Measurements from ENCODE around the gene MGAT3. TPM values are rescaled to one million over a fixed set of nuclear protein-coding genes. Genes with fewer than 3 reads are reported as not detected.

Gene MGAT3
- polyA plus RNA-seq, 1 of the 3 experiments (the other 2 are of a cell fraction) = 0.16 TPM

DNA sequence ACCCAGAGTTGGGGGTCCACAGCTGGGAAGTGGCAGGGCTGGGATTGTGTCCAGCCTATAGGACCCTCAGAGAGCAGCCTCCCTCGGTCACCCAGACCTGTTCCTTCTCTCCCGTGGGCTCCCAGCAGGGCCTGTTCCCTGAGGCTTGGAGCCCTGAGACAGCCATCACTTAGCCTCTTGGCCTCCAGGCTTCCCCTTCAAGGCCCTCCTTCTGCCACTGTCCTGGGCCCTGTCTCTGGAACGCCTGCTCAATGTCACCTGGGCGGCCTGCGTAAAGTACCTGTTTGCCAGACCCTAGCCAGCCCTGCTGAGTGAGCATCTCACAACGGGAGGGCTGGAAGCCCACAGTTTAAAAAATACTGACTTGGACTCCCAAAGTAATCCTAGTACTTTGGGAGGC, 6.5 kb downstream of the MGAT3 start (continued):
- TF ChIP-seq, protein P1, sequence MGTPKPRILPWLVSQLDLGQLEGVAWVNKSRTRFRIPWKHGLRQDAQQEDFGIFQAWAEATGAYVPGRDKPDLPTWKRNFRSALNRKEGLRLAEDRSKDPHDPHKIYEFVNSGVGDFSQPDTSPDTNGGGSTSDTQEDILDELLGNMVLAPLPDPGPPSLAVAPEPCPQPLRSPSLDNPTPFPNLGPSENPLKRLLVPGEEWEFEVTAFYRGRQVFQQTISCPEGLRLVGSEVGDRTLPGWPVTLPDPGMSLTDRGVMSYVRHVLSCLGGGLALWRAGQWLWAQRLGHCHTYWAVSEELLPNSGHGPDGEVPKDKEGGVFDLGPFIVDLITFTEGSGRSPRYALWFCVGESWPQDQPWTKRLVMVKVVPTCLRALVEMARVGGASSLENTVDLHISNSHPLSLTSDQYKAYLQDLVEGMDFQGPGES (IDR thresholded peaks at IDR 0.05; ENCODE audit: low read depth, low read length) = no peak
- TF ChIP-seq TAF1 (IDR thresholded peaks at IDR 0.05; ENCODE audit: borderline replicate concordance, low read depth, low read length) = no peak
- no peak for TF ChIP-seq FOSL2 (IDR thresholded peaks at IDR 0.05; ENCODE audit: borderline replicate concordance, low read depth)
- TF ChIP-seq YY1 (IDR thresholded peaks at IDR 0.05; ENCODE audit: low read depth) = no peak

DNA sequence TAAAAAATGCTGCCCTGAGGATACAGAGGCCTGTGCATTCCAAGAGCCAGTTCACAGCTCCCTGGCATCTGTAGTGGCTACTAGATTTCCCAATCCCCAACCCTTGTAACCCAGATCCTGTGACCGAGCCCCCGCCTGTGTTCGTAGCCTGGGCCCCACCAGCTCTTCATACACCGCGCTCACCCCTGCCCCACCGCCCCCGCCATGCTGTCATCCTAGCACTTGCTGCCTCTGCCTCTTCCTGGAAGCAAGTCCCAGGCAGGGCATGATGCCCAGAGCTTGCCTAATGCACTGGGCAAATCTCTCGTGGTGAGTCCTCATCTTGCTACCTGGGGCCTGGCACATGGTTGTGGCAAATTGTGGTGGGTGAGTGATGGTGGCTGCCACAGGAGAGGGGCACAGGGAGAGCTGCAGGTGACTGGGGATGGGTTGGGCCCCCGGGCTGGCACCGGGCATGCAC, 7.1 kb downstream of the MGAT3 start:
- H3K9me3 ChIP-seq = no peaks in the 10 kb centered on the region
- H3K27ac ChIP-seq (ENCODE audit: low read depth in 2 of 2, low read length in 1 of 2) = no peak overlapping the region; a peak in 1 of 4 replicates
- ChIA-PET CTCF (interaction anchor here (0.7 to 1.3 kb wide), 2 partner anchors 17 to 51 kb away, joined by 3 read pairs; no protein-coding TSS in a partner anchor), POLR2A (no interaction called here)
- no peaks in the 10 kb centered on the region for H3K27me3 ChIP-seq (ENCODE audit: insufficient read depth)
- no peaks in the 10 kb centered on the region for H4K20me1 ChIP-seq (ENCODE audit: insufficient read depth)
- no peaks in the 10 kb centered on the region for H3F3A ChIP-seq (replicated peaks; ENCODE audit: insufficient read depth)
- H3K79me2 ChIP-seq (ENCODE audit: insufficient read depth) = no peaks in the 10 kb centered on the region
- H2AFZ ChIP-seq (ENCODE audit: low read depth) = no peak overlapping the region
- H3K4me1 ChIP-seq (ENCODE audit: control insufficient read depth in 1 of 2, insufficient read depth in 2 of 2, low read depth in 1 of 2, low read length in 1 of 2) = peaks cover 0 to 19% of the 10 kb centered on the region in 2 experiments; a peak in 1 of 4 replicates
- no peaks in the 10 kb centered on the region for H3K36me3 ChIP-seq (replicated peaks in 1 of 2; ENCODE audit: control insufficient read depth in 1 of 2, insufficient read depth in 2 of 2, low read length in 1 of 2)
- no peak for TF ChIP-seq GABPA (IDR thresholded peaks at IDR 0.05; ENCODE audit: low read depth)
- TF ChIP-seq, protein P2, sequence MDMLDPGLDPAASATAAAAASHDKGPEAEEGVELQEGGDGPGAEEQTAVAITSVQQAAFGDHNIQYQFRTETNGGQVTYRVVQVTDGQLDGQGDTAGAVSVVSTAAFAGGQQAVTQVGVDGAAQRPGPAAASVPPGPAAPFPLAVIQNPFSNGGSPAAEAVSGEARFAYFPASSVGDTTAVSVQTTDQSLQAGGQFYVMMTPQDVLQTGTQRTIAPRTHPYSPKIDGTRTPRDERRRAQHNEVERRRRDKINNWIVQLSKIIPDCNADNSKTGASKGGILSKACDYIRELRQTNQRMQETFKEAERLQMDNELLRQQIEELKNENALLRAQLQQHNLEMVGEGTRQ (IDR thresholded peaks at IDR 0.05; ENCODE audit: borderline replicate concordance, low read depth, low read length) = no peak
- TF ChIP-seq, protein P3, sequence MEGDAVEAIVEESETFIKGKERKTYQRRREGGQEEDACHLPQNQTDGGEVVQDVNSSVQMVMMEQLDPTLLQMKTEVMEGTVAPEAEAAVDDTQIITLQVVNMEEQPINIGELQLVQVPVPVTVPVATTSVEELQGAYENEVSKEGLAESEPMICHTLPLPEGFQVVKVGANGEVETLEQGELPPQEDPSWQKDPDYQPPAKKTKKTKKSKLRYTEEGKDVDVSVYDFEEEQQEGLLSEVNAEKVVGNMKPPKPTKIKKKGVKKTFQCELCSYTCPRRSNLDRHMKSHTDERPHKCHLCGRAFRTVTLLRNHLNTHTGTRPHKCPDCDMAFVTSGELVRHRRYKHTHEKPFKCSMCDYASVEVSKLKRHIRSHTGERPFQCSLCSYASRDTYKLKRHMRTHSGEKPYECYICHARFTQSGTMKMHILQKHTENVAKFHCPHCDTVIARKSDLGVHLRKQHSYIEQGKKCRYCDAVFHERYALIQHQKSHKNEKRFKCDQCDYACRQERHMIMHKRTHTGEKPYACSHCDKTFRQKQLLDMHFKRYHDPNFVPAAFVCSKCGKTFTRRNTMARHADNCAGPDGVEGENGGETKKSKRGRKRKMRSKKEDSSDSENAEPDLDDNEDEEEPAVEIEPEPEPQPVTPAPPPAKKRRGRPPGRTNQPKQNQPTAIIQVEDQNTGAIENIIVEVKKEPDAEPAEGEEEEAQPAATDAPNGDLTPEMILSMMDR (IDR thresholded peaks at IDR 0.05) = no peak
- TF ChIP-seq SMC3 (IDR thresholded peaks at IDR 0.05; ENCODE audit: low read depth, low read length) = no peak
- TF ChIP-seq RAD21 (IDR thresholded peaks at IDR 0.05; ENCODE audit: low read length) = no peak
- no peak for TF ChIP-seq EZH2phosphoT487 (IDR thresholded peaks at IDR 0.05; ENCODE audit: borderline replicate concordance, low read depth)
- no peak for TF ChIP-seq JUND (IDR thresholded peaks at IDR 0.05)
- TF ChIP-seq, protein P4, sequence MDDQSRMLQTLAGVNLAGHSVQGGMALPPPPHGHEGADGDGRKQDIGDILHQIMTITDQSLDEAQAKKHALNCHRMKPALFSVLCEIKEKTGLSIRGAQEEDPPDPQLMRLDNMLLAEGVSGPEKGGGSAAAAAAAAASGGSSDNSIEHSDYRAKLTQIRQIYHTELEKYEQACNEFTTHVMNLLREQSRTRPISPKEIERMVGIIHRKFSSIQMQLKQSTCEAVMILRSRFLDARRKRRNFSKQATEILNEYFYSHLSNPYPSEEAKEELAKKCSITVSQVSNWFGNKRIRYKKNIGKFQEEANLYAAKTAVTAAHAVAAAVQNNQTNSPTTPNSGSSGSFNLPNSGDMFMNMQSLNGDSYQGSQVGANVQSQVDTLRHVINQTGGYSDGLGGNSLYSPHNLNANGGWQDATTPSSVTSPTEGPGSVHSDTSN (IDR thresholded peaks at IDR 0.05) = no peak
- no peak for TF ChIP-seq FOXJ3 (CRISPR knock-in tag; IDR thresholded peaks at IDR 0.05)
- no peak for TF ChIP-seq POLR2AphosphoS5 (IDR thresholded peaks at IDR 0.05; ENCODE audit: low read depth, low read length)
- no peak for TF ChIP-seq CHD2 (IDR thresholded peaks at IDR 0.05; ENCODE audit: low read length, partially characterized antibody)
- no peak for TF ChIP-seq NRF1 (IDR thresholded peaks at IDR 0.05; ENCODE audit: low read depth, low read length)
- no peak for TF ChIP-seq GATA2 (CRISPR knock-in tag; IDR thresholded peaks at IDR 0.05)
- whole genome bisulfite sequencing (ENCODE audit: low lambda C conversion rate) = 85% methylated on average over 7 of the region's 10 CpGs
- no peak overlapping the region for H3K4me2 ChIP-seq
- no peak overlapping the region for H3K9ac ChIP-seq
- H3K4me3 ChIP-seq (ENCODE audit: low read depth in 2 of 2, low read length in 1 of 2) = no peak overlapping the region
- H3K9me2 ChIP-seq = no peaks in the 10 kb centered on the region
- no peak for DNase-seq

Measured in SK-N-SH (cell line).